Activated CD4-positive, alpha-beta T cell treated with anti-CD3 and anti-CD28 coated beads, Interleukin-2, amount 10 ng/mL, durations not matched to agents 7 days and 5 days (primary cell): Measurements from ENCODE around the gene VPS39. TPM values are rescaled to one million over a fixed set of nuclear protein-coding genes. Genes with fewer than 3 reads are reported as not detected.
A peak's percentile ranks its signal among the peaks of the same experiment; 100 is the strongest.

Experiments used
- CTCF ChIA-PET: fragments of 350-600 bp; sonication (Branson Sonifier 250); formaldehyde crosslinking; loops from one replicate; lab custom pipeline; 2021; ENCODE audit warnings: antibody characterized with exemption; lab: Charles Lee
- POLR2A ChIA-PET: fragments of 350-600 bp; sonication (Branson Sonifier 250); formaldehyde crosslinking; loops from one replicate; lab custom pipeline; 2021; ENCODE audit warnings: antibody characterized with exemption; lab: Charles Lee
- DNase-seq: peaks from one replicate; pipeline ENCODE4 v3.0.0-alpha.2; 2020
- H3K27ac Mint-ChIP-seq: one replicate; pipeline ENCODE4 v1.8.0; 2021; ENCODE audit warnings: mild to moderate bottlenecking, moderate library complexity, mixed read lengths
- H3K27me3 Mint-ChIP-seq: one replicate; pipeline ENCODE4 v1.8.0; 2021; ENCODE audit warnings: mixed read lengths
- H3K36me3 Mint-ChIP-seq: one replicate; pipeline ENCODE4 v1.8.0; 2021; ENCODE audit warnings: low read depth, mixed read lengths
- H3K4me1 Mint-ChIP-seq: one replicate; pipeline ENCODE4 v1.8.0; 2021; ENCODE audit warnings: mixed read lengths
- H3K4me3 Mint-ChIP-seq: one replicate; pipeline ENCODE4 v1.8.0; 2021; ENCODE audit warnings: mild to moderate bottlenecking, moderate library complexity, mixed read lengths
- H3K9me3 Mint-ChIP-seq: one replicate; pipeline ENCODE4 v1.8.0; 2021; ENCODE audit warnings: mixed read lengths
- total RNA-seq, 2 experiments: library from RNA; stranded (reverse); gene quantifications; one replicate each; pipeline ENCODE4 v1.2.3, GENCODE V29; 2021

Gene VPS39
- total RNA-seq, 2 experiments from 2014 or later: 66.8 to 77.5 TPM

- no peak for DNase-seq
- POLR2A ChIA-PET: no interaction called here
- H3K9me3 Mint-ChIP-seq: peaks cover 3% of the 10 kb centered on the region
- H3K27ac Mint-ChIP-seq: no peak overlapping the region
- H3K36me3 Mint-ChIP-seq: peaks cover 63% of the 10 kb centered on the region
- no peak overlapping the region for H3K4me3 Mint-ChIP-seq
- CTCF ChIA-PET: no interaction called here
- H3K27me3 Mint-ChIP-seq: no peaks in the 10 kb centered on the region
- H3K4me1 Mint-ChIP-seq: peaks cover 33% of the 10 kb centered on the region
Measured at GRCh38 chr15:42193383-42193782, 14.7 kb downstream of the VPS39 start.

- H3K27me3 Mint-ChIP-seq: no peaks in the 10 kb centered on the region
- POLR2A ChIA-PET: no interaction called here
- CTCF ChIA-PET: interaction anchor here (0.8 to 1.0 kb wide), 2 partner anchors 9 to 18 kb away, joined by 3 read pairs; no protein-coding TSS in a partner anchor
- peaks cover 64% of the 10 kb centered on the region for H3K36me3 Mint-ChIP-seq
- peaks cover 33% of the 10 kb centered on the region for H3K4me1 Mint-ChIP-seq
- H3K4me3 Mint-ChIP-seq: no peak overlapping the region
- peaks cover 3% of the 10 kb centered on the region for H3K9me3 Mint-ChIP-seq
- no peak for DNase-seq
- H3K27ac Mint-ChIP-seq: peak overlapping the region; percentile 15
Measured at GRCh38 chr15:42191610-42192346, 16.3 kb downstream of the VPS39 start.

- ChIA-PET POLR2A (no interaction called here), CTCF (no interaction called here)
- no peaks in the 10 kb centered on the region for H3K9me3 Mint-ChIP-seq
- H3K27me3 Mint-ChIP-seq: no peaks in the 10 kb centered on the region
- peaks cover 33% of the 10 kb centered on the region for H3K4me1 Mint-ChIP-seq
- H3K4me3 Mint-ChIP-seq: no peak overlapping the region
- H3K36me3 Mint-ChIP-seq: peaks cover 61% of the 10 kb centered on the region
- DNase-seq: no peak
- H3K27ac Mint-ChIP-seq: peak overlapping the region; percentile 43
Measured at GRCh38 chr15:42190370-42190769, 17.7 kb downstream of the VPS39 start.

GRCh38 chr15:42185801-42186200 lies 22.3 kb downstream of the VPS39 start:
- DNase-seq: no peak
- Mint-ChIP-seq H3K9me3 (no peaks in the 10 kb centered on the region), H3K4me3 (no peak overlapping the region), H3K36me3 (peaks cover 62% of the 10 kb centered on the region), H3K4me1 (peaks cover 11% of the 10 kb centered on the region), H3K27ac (no peak overlapping the region), H3K27me3 (no peaks in the 10 kb centered on the region)
- ChIA-PET POLR2A (interaction anchor here (0.6 kb wide), 1 partner anchor 8 kb away, joined by 4 read pairs; no protein-coding TSS in a partner anchor), CTCF (interaction anchor here (0.9 kb wide), 1 partner anchor 27 kb away, joined by 4 read pairs; no protein-coding TSS in a partner anchor)

- no peak overlapping the region for H3K27ac Mint-ChIP-seq
- H3K4me1 Mint-ChIP-seq: peaks cover 1% of the 10 kb centered on the region
- H3K4me3 Mint-ChIP-seq: no peak overlapping the region
- H3K27me3 Mint-ChIP-seq: no peaks in the 10 kb centered on the region
- no peaks in the 10 kb centered on the region for H3K9me3 Mint-ChIP-seq
- DNase-seq: no peak
- peaks cover 55% of the 10 kb centered on the region for H3K36me3 Mint-ChIP-seq
- ChIA-PET POLR2A (no interaction called here), CTCF (no interaction called here)
Measured at GRCh38 chr15:42184736-42185135, 23.4 kb downstream of the VPS39 start.

- CTCF ChIA-PET: no interaction called here
- Mint-ChIP-seq H3K27me3 (no peaks in the 10 kb centered on the region), H3K4me3 (no peak overlapping the region), H3K9me3 (no peaks in the 10 kb centered on the region), H3K4me1 (peaks cover 1% of the 10 kb centered on the region), H3K27ac (no peak overlapping the region), H3K36me3 (peaks cover 54% of the 10 kb centered on the region)
- DNase-seq: no peak
- POLR2A ChIA-PET: no interaction called here
Measured at GRCh38 chr15:42184296-42184695, 23.8 kb downstream of the VPS39 start.

GRCh38 chr15:42182961-42183360 lies 25.1 kb downstream of the VPS39 start:
- no peak for DNase-seq
- Mint-ChIP-seq H3K36me3 (peaks cover 51% of the 10 kb centered on the region), H3K9me3 (no peaks in the 10 kb centered on the region), H3K27ac (no peak overlapping the region), H3K4me3 (no peak overlapping the region), H3K27me3 (no peaks in the 10 kb centered on the region), H3K4me1 (peaks cover 1% of the 10 kb centered on the region)
- ChIA-PET CTCF (interaction anchor here (0.7 kb wide), 1 partner anchor 275 kb away, joined by 3 read pairs; no protein-coding TSS in a partner anchor), POLR2A (no interaction called here)

- Mint-ChIP-seq H3K27me3 (no peaks in the 10 kb centered on the region), H3K9me3 (no peaks in the 10 kb centered on the region), H3K4me3 (no peak overlapping the region), H3K36me3 (peaks cover 47% of the 10 kb centered on the region), H3K4me1 (peaks cover 1% of the 10 kb centered on the region), H3K27ac (no peak overlapping the region)
- DNase-seq: no peak
- ChIA-PET POLR2A (no interaction called here), CTCF (no interaction called here)
Measured at GRCh38 chr15:42182328-42182886, 25.7 kb downstream of the VPS39 start.

- H3K4me3 Mint-ChIP-seq: no peak overlapping the region
- H3K36me3 Mint-ChIP-seq: peaks cover 38% of the 10 kb centered on the region
- H3K4me1 Mint-ChIP-seq: no peaks in the 10 kb centered on the region
- no peak for DNase-seq
- H3K9me3 Mint-ChIP-seq: no peaks in the 10 kb centered on the region
- H3K27me3 Mint-ChIP-seq: no peaks in the 10 kb centered on the region
- ChIA-PET CTCF (interaction anchor here (0.9 kb wide), 1 partner anchor 17 kb away, joined by 3 read pairs; no protein-coding TSS in a partner anchor), POLR2A (interaction anchor here (0.6 kb wide), 1 partner anchor 8 kb away, joined by 4 read pairs; no protein-coding TSS in a partner anchor)
- H3K27ac Mint-ChIP-seq: no peak overlapping the region
Measured at GRCh38 chr15:42178056-42178455, 30.0 kb downstream of the VPS39 start.

- Mint-ChIP-seq H3K36me3 (peaks cover 49% of the 10 kb centered on the region), H3K4me3 (no peak overlapping the region), H3K27me3 (no peaks in the 10 kb centered on the region), H3K9me3 (no peaks in the 10 kb centered on the region), H3K27ac (peak overlapping the region; percentile 67), H3K4me1 (peaks cover 15% of the 10 kb centered on the region)
- no peak for DNase-seq
- ChIA-PET CTCF (interaction anchor here (0.6 to 1.4 kb wide), 2 partner anchors 15 to 156 kb away, joined by 3 to 4 read pairs; no protein-coding TSS in a partner anchor), POLR2A (no interaction called here)
Measured at GRCh38 chr15:42175671-42176070, 32.4 kb downstream of the VPS39 start.

- Mint-ChIP-seq H3K36me3 (peaks cover 56% of the 10 kb centered on the region), H3K27ac (peak overlapping the region; percentile 4), H3K9me3 (no peaks in the 10 kb centered on the region), H3K4me3 (no peak overlapping the region), H3K27me3 (no peaks in the 10 kb centered on the region), H3K4me1 (peaks cover 21% of the 10 kb centered on the region)
- ChIA-PET CTCF (no interaction called here), POLR2A (no interaction called here)
- DNase-seq: no peak
Measured at GRCh38 chr15:42172475-42172874, 35.6 kb downstream of the VPS39 start.

- ChIA-PET POLR2A (interaction anchor here (0.7 kb wide), 1 partner anchor 59 kb away, joined by 3 read pairs; no protein-coding TSS in a partner anchor), CTCF (no interaction called here)
- Mint-ChIP-seq H3K9me3 (no peaks in the 10 kb centered on the region), H3K4me1 (peaks cover 21% of the 10 kb centered on the region), H3K36me3 (peaks cover 60% of the 10 kb centered on the region), H3K27ac (peak overlapping the region; percentile 31), H3K27me3 (no peaks in the 10 kb centered on the region), H3K4me3 (no peak overlapping the region)
- DNase-seq: no peak
Measured at GRCh38 chr15:42171795-42172194, 36.3 kb downstream of the VPS39 start.

GRCh38 chr15:42171122-42171521 lies 37.0 kb downstream of the VPS39 start:
- Mint-ChIP-seq H3K9me3 (no peaks in the 10 kb centered on the region), H3K36me3 (peaks cover 64% of the 10 kb centered on the region), H3K27me3 (no peaks in the 10 kb centered on the region), H3K4me1 (peaks cover 21% of the 10 kb centered on the region), H3K27ac (peak overlapping the region; percentile 31), H3K4me3 (no peak overlapping the region)
- ChIA-PET CTCF (no interaction called here), POLR2A (interaction anchor here (0.7 kb wide), 1 partner anchor 58 kb away, joined by 3 read pairs; no protein-coding TSS in a partner anchor)
- DNase-seq: no peak
